Hepatocyte (in vitro differentiated cells): ENCODE results near the gene NRXN2.

Experiments used
- EZH2phosphoT487 ChIP-seq: fragments of 200-600 bp; sonication (generic); IDR thresholded peaks from one replicate; pipeline ENCODE4 v1.6.1; 2018; ENCODE audit warnings: antibody characterized with exemption, mild to moderate bottlenecking, low read depth, moderate library complexity; ENCODE audit not compliant: unreplicated experiment, severe bottlenecking
- TF ChIP-seq, protein P1 (sequence below): fragments of 200-600 bp; sonication (generic); IDR thresholded peaks from 2 replicates; pipeline ENCODE4 v1.5.1; 2016; ENCODE audit warnings: antibody characterized with exemption, mild to moderate bottlenecking; ENCODE audit not compliant: poor library complexity

DNA sequence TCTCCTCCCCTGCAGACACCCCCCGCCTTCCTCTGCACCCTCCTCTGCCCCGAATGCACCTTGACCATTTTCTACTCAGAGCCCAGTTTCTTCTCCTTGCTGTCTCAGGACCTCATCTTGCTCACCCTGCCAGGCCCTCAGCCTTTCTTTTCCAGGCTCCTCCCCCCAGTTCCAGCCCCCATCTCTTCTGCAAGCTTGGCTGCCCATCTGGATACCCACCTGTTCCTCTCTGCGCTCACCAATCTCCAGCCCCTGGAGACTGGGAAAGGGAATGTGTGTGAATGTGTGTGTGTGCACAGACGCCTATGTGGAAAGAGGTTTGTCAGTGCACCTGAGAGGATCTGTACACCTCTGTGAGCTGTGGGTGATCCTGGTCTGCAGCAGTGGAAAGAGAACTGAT lies 95.6 kb downstream of the NRXN2 start:
- TF ChIP-seq, protein P1, sequence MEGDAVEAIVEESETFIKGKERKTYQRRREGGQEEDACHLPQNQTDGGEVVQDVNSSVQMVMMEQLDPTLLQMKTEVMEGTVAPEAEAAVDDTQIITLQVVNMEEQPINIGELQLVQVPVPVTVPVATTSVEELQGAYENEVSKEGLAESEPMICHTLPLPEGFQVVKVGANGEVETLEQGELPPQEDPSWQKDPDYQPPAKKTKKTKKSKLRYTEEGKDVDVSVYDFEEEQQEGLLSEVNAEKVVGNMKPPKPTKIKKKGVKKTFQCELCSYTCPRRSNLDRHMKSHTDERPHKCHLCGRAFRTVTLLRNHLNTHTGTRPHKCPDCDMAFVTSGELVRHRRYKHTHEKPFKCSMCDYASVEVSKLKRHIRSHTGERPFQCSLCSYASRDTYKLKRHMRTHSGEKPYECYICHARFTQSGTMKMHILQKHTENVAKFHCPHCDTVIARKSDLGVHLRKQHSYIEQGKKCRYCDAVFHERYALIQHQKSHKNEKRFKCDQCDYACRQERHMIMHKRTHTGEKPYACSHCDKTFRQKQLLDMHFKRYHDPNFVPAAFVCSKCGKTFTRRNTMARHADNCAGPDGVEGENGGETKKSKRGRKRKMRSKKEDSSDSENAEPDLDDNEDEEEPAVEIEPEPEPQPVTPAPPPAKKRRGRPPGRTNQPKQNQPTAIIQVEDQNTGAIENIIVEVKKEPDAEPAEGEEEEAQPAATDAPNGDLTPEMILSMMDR, result no peak
- TF ChIP-seq EZH2phosphoT487, result no peak
